ENCODE results near the gene NRG4.

NRG4 gene

GRCh38 chr15:75926931-75927330 is 85.3 kb downstream of the NRG4 start:
- H3K79me2 ChIP-seq (ENCODE audit: insufficient read depth, low read length) = no peaks in the 10 kb centered on the region
- no peaks in the 10 kb centered on the region for H3K9me2 ChIP-seq (ENCODE audit: low read depth, low read length)
- no peak overlapping the region for H3K4me3 ChIP-seq (ENCODE audit: low read depth, low read length, poor library complexity, severe bottlenecking)
- TF ChIP-seq CTCF (IDR thresholded peaks at IDR 0.05; ENCODE audit: low read length) (no peak), EZH2 (IDR thresholded peaks at IDR 0.05; ENCODE audit: borderline replicate concordance, low read length) (no peak)
- no peaks in the 10 kb centered on the region for H3K9me3 ChIP-seq (ENCODE audit: low read length)
- no peaks in the 10 kb centered on the region for H4K20me1 ChIP-seq (ENCODE audit: insufficient read depth, low read length)
- H3K27ac ChIP-seq (ENCODE audit: low read depth, low read length, poor library complexity, severe bottlenecking) = no peak overlapping the region
- H3K4me1 ChIP-seq (ENCODE audit: insufficient read depth, low read length, severe bottlenecking) = peaks cover 25% of the 10 kb centered on the region
- no peaks in the 10 kb centered on the region for H3K27me3 ChIP-seq (ENCODE audit: insufficient read depth, low read length)
- no peak overlapping the region for H2AFZ ChIP-seq (ENCODE audit: low read length)
- no peak overlapping the region for H3K4me2 ChIP-seq (ENCODE audit: low read length)
- H3K36me3 ChIP-seq (ENCODE audit: insufficient read depth, low read length) = peaks cover 45% of the 10 kb centered on the region
- H3F3A ChIP-seq (ENCODE audit: insufficient read depth, low read length) = no peaks in the 10 kb centered on the region
- H3K9ac ChIP-seq (ENCODE audit: low read length) = no peak overlapping the region

GRCh38 chr15:75925440-75925839 is 86.8 kb downstream of the NRG4 start:
- no peak overlapping the region for H3K27ac ChIP-seq (ENCODE audit: low read depth, low read length, poor library complexity, severe bottlenecking)
- H3K79me2 ChIP-seq (ENCODE audit: insufficient read depth, low read length) = no peaks in the 10 kb centered on the region
- peaks cover 25% of the 10 kb centered on the region for H3K4me1 ChIP-seq (ENCODE audit: insufficient read depth, low read length, severe bottlenecking)
- no peaks in the 10 kb centered on the region for H3K9me3 ChIP-seq (ENCODE audit: low read length)
- no peaks in the 10 kb centered on the region for H3K9me2 ChIP-seq (ENCODE audit: low read depth, low read length)
- H3K4me3 ChIP-seq (ENCODE audit: low read depth, low read length, poor library complexity, severe bottlenecking) = no peak overlapping the region
- H3K36me3 ChIP-seq (ENCODE audit: insufficient read depth, low read length) = peaks cover 35% of the 10 kb centered on the region
- no peak overlapping the region for H2AFZ ChIP-seq (ENCODE audit: low read length)
- no peaks in the 10 kb centered on the region for H3K27me3 ChIP-seq (ENCODE audit: insufficient read depth, low read length)
- H3F3A ChIP-seq (ENCODE audit: insufficient read depth, low read length) = no peaks in the 10 kb centered on the region
- H3K9ac ChIP-seq (ENCODE audit: low read length) = no peak overlapping the region
- H3K4me2 ChIP-seq (ENCODE audit: low read length) = no peak overlapping the region
- TF ChIP-seq EZH2 (IDR thresholded peaks at IDR 0.05; ENCODE audit: borderline replicate concordance, low read length) (no peak), CTCF (IDR thresholded peaks at IDR 0.05; ENCODE audit: low read length) (no peak)
- no peaks in the 10 kb centered on the region for H4K20me1 ChIP-seq (ENCODE audit: insufficient read depth, low read length)

- peaks cover 34% of the 10 kb centered on the region; the same call in 1 of the 2 replicates for H3K36me3 ChIP-seq (ENCODE audit: insufficient read depth, low read length)
- H3K4me2 ChIP-seq (ENCODE audit: low read length) = no peak overlapping the region
- no peaks in the 10 kb centered on the region for H3K9me2 ChIP-seq (ENCODE audit: low read depth, low read length)
- H3K4me3 ChIP-seq (ENCODE audit: low read depth, low read length, poor library complexity, severe bottlenecking) = no peak overlapping the region
- H3K9ac ChIP-seq (ENCODE audit: low read length) = no peak overlapping the region
- no peak overlapping the region for H2AFZ ChIP-seq (ENCODE audit: low read length)
- peaks cover 25% of the 10 kb centered on the region for H3K4me1 ChIP-seq (ENCODE audit: insufficient read depth, low read length, severe bottlenecking)
- H4K20me1 ChIP-seq (ENCODE audit: insufficient read depth, low read length) = no peaks in the 10 kb centered on the region
- TF ChIP-seq CTCF (IDR thresholded peaks at IDR 0.05; ENCODE audit: low read length) (no peak), EZH2 (IDR thresholded peaks at IDR 0.05; ENCODE audit: borderline replicate concordance, low read length) (no peak)
- no peak overlapping the region for H3K27ac ChIP-seq (ENCODE audit: low read depth, low read length, poor library complexity, severe bottlenecking)
- no peaks in the 10 kb centered on the region for H3K9me3 ChIP-seq (ENCODE audit: low read length)
- H3K27me3 ChIP-seq (ENCODE audit: insufficient read depth, low read length) = no peaks in the 10 kb centered on the region
- no peaks in the 10 kb centered on the region for H3F3A ChIP-seq (ENCODE audit: insufficient read depth, low read length)
- no peaks in the 10 kb centered on the region for H3K79me2 ChIP-seq (ENCODE audit: insufficient read depth, low read length)
Measured at GRCh38 chr15:75924576-75924975, 87.6 kb downstream of the NRG4 start.

Data from OCI-LY1 (cell line).